K562 (cell line): ENCODE measurements around the gene KRI1. TPM values are rescaled to one million over a fixed set of nuclear protein-coding genes. Genes with fewer than 3 reads are reported as not detected.
A peak's percentile ranks its signal among the peaks of the same experiment; 100 is the strongest.

Experiments
- ARID2 ChIP-seq: fragments of 450-650 bp; IDR thresholded peaks from 2 replicates; pipeline ENCODE4 v1.6.1; 2017; ENCODE audit warnings: antibody characterized with exemption, mild to moderate bottlenecking
- CHAMP1 ChIP-seq: fragments of 450-650 bp; IDR thresholded peaks from 2 replicates; pipeline ENCODE4 v1.6.1; 2016; ENCODE audit warnings: mild to moderate bottlenecking
- CHD2 ChIP-seq: IDR thresholded peaks from 2 replicates; pipeline ENCODE4 v1.6.1; 2011; ENCODE audit warnings: low read depth, low read length
- CSDE1 ChIP-seq, 2 experiments: fragments of 450-650 bp; IDR thresholded peaks; 2 replicates each; pipeline ENCODE4 v1.6.1; 2016; ENCODE audit warnings: mild to moderate bottlenecking in 1 of 2
- KLF10 ChIP-seq: fragments of 250-450 bp; sonication (Bioruptor Pico); IDR thresholded peaks from 2 replicates; pipeline ENCODE4 v1.6.1; 2021; ENCODE audit warnings: matching md5 sums
- MCM3 ChIP-seq: fragments of 450-650 bp; IDR thresholded peaks from 2 replicates; pipeline ENCODE4 v1.6.1; 2016
- NCOA1 ChIP-seq: fragments of 450-650 bp; IDR thresholded peaks from 2 replicates; pipeline ENCODE4 v1.6.1; 2016; ENCODE audit warnings: low read depth
- NFRKB ChIP-seq: fragments of 450-650 bp; IDR thresholded peaks from 2 replicates; pipeline ENCODE4 v1.6.1; 2016; ENCODE audit warnings: low read depth
- NUFIP1 ChIP-seq: fragments of 450-650 bp; IDR thresholded peaks from 2 replicates; pipeline ENCODE4 v1.6.1; 2018; ENCODE audit not compliant: partially characterized antibody
- SNAPC5 ChIP-seq: fragments of 250-450 bp; sonication (Bioruptor Pico); IDR thresholded peaks from 2 replicates; pipeline ENCODE4 v1.8.0; 2021; ENCODE audit warnings: moderate library complexity, mild to moderate bottlenecking, inconsistent platforms
- TEAD1 ChIP-seq, 2 experiments: fragments of 450-650 bp in 1 of 2; sonication (generic) in 1 of 2; formaldehyde crosslinking; IDR thresholded peaks; 2 replicates each; pipeline versions ENCODE4 v1.4.0 to v1.8.0; 2020 to 2022; ENCODE audit warnings: mild to moderate bottlenecking in 2 of 2, missing genetic modification reagents in 1 of 2
- WHSC1 ChIP-seq: IDR thresholded peaks from one replicate; pipeline ENCODE4 v1.6.1; 2012; ENCODE audit warnings: low read length, control low read depth, inconsistent platforms
- ZNF174 ChIP-seq: fragments of 250-450 bp; sonication (Bioruptor Pico); IDR thresholded peaks from 2 replicates; pipeline ENCODE4 v1.4.0; 2020; ENCODE audit warnings: mild to moderate bottlenecking
- ZNF175 ChIP-seq: fragments of 200-800 bp; sonication (Bioruptor generic); IDR thresholded peaks from 2 replicates; pipeline ENCODE4 v1.6.1; 2016; ENCODE audit warnings: low read depth, mild to moderate bottlenecking, missing genetic modification characterization, missing compliant biosample characterization
- ZNF239 ChIP-seq: fragments of 250-450 bp; sonication (Bioruptor Pico); IDR thresholded peaks from 2 replicates; pipeline ENCODE4 v1.4.0; 2020; ENCODE audit warnings: mild to moderate bottlenecking
- polyA plus RNA-seq, 8 experiments: library from polyadenylated mRNA; depleted of rRNA in 4 of 8; stranded (reverse) in 5 of 8; unstranded in 3 of 8; fragments of >200 nt; fragmentation: Nextera tagmentation in 2 of 8; fragmentation: Illumina TruSeq in 1 of 8; extraction: Ambion mirVana in 2 of 8; extraction: Trizol in 1 of 8; gene quantifications; 2 replicates each; pipeline versions ENCODE4 v1.2.1 to v1.2.3, GENCODE V29; 2011 to 2014; ENCODE audit warnings: inconsistent platforms in 1 of 8, missing spikeins in 1 of 8
- total RNA-seq, 7 experiments: library from RNA; depleted of rRNA in 6 of 7; stranded (reverse); fragments of >200 nt in 6 of 7; fragmentation: Illumina TruSeq in 2 of 7; extraction: Trizol in 2 of 7; gene quantifications; 2 replicates each; pipeline versions ENCODE4 v1.2.1 to v1.2.3, GENCODE V29; 2011 to 2021; ENCODE audit warnings: low replicate concordance in 1 of 7
- TF ChIP-seq, protein P1 (sequence below), 2 experiments: fragments of 450-650 bp in 1 of 2; sonication (generic) in 1 of 2; formaldehyde crosslinking in 1 of 2; IDR thresholded peaks in 1 of 2; conservative IDR thresholded peaks in 1 of 2; 2 replicates each; pipeline versions ENCODE4 v1.6.1 to v1.8.1; 2016 to 2023; ENCODE audit warnings: mild to moderate bottlenecking in 2 of 2, moderate library complexity in 2 of 2, inconsistent platforms in 1 of 2, missing genetic modification reagents in 1 of 2
- TF ChIP-seq, protein P2 (sequence below): fragments of 250-450 bp; sonication (Bioruptor Pico); IDR thresholded peaks from 2 replicates; pipeline ENCODE4 v1.4.0; 2020; ENCODE audit warnings: mild to moderate bottlenecking
- TF ChIP-seq, protein P3 (sequence below): sonication (generic); formaldehyde crosslinking; IDR thresholded peaks from 2 replicates; pipeline ENCODE4 v1.8.1; 2023; ENCODE audit warnings: mild to moderate bottlenecking, missing genetic modification reagents
- TF ChIP-seq, protein P4 (sequence below): sonication (generic); formaldehyde crosslinking; IDR thresholded peaks from 2 replicates; pipeline ENCODE4 v1.8.1; 2023; ENCODE audit warnings: mild to moderate bottlenecking, missing genetic modification reagents, moderate library complexity

KRI1 gene
- total and polyA plus RNA-seq, 9 of the 15 experiments (the other 6 are each of a cell fraction or from before 2014, with no cell fraction given): 1.1 to 50.7 (median 24.7) TPM

- TF ChIP-seq, protein P1, sequence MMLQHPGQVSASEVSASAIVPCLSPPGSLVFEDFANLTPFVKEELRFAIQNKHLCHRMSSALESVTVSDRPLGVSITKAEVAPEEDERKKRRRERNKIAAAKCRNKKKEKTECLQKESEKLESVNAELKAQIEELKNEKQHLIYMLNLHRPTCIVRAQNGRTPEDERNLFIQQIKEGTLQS (IDR thresholded peaks at IDR 0.05): peak; percentile 47; the same call in 1 of the 2 replicates
- TF ChIP-seq, protein P1 (CRISPR knock-in tag; conservative IDR thresholded peaks at IDR 0.05): peak; percentile 81; the same call in 1 of the 2 replicates
- TF ChIP-seq, protein P2, sequence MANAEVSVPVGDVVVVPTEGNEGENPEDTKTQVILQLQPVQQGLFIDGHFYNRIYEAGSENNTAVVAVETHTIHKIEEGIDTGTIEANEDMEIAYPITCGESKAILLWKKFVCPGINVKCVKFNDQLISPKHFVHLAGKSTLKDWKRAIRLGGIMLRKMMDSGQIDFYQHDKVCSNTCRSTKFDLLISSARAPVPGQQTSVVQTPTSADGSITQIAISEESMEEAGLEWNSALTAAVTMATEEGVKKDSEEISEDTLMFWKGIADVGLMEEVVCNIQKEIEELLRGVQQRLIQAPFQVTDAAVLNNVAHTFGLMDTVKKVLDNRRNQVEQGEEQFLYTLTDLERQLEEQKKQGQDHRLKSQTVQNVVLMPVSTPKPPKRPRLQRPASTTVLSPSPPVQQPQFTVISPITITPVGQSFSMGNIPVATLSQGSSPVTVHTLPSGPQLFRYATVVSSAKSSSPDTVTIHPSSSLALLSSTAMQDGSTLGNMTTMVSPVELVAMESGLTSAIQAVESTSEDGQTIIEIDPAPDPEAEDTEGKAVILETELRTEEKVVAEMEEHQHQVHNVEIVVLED (CRISPR knock-in tag): peak; percentile 98
- TF ChIP-seq, protein P3, sequence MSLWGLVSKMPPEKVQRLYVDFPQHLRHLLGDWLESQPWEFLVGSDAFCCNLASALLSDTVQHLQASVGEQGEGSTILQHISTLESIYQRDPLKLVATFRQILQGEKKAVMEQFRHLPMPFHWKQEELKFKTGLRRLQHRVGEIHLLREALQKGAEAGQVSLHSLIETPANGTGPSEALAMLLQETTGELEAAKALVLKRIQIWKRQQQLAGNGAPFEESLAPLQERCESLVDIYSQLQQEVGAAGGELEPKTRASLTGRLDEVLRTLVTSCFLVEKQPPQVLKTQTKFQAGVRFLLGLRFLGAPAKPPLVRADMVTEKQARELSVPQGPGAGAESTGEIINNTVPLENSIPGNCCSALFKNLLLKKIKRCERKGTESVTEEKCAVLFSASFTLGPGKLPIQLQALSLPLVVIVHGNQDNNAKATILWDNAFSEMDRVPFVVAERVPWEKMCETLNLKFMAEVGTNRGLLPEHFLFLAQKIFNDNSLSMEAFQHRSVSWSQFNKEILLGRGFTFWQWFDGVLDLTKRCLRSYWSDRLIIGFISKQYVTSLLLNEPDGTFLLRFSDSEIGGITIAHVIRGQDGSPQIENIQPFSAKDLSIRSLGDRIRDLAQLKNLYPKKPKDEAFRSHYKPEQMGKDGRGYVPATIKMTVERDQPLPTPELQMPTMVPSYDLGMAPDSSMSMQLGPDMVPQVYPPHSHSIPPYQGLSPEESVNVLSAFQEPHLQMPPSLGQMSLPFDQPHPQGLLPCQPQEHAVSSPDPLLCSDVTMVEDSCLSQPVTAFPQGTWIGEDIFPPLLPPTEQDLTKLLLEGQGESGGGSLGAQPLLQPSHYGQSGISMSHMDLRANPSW (CRISPR knock-in tag): no peak; the same call in 1 of the 2 replicates
- TF ChIP-seq SNAPC5 (no peak), ZNF175 (CRISPR knock-in tag) (no peak), NUFIP1 (no peak), ARID2 (no peak), CSDE1 (IDR thresholded peaks at IDR 0.05) (peak in 1 of 2 experiments; percentile 69; a peak in 2 of 4 replicates), ZNF239 (CRISPR knock-in tag) (no peak), TEAD1 (CRISPR knock-in tag; IDR thresholded peaks at IDR 0.05) (peak in 1 of 2 experiments; percentile 68; a peak in 2 of 4 replicates), ZNF174 (no peak), NCOA1 (no peak), WHSC1 (no peak), CHD2 (peak; percentile 84), MCM3 (no peak), KLF10 (CRISPR knock-in tag) (no peak), CHAMP1 (no peak), NFRKB (peak; percentile 93)
- TF ChIP-seq, protein P4, sequence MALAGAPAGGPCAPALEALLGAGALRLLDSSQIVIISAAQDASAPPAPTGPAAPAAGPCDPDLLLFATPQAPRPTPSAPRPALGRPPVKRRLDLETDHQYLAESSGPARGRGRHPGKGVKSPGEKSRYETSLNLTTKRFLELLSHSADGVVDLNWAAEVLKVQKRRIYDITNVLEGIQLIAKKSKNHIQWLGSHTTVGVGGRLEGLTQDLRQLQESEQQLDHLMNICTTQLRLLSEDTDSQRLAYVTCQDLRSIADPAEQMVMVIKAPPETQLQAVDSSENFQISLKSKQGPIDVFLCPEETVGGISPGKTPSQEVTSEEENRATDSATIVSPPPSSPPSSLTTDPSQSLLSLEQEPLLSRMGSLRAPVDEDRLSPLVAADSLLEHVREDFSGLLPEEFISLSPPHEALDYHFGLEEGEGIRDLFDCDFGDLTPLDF: peak; percentile 100
Measured at GRCh38 chr19:10568826-10569651, 3.2 kb upstream of the KRI1 start, which contains the start of gene CDKN2D (continued).
